ENCODE results near the gene PTPN6. TPM values are rescaled to one million over a fixed set of nuclear protein-coding genes. Genes with fewer than 3 reads are reported as not detected.

PTPN6 gene
- total and polyA plus RNA-seq, 2 of the 4 experiments (the other 2 are of a cell fraction): under 0.01 to 0.14 TPM

DNA sequence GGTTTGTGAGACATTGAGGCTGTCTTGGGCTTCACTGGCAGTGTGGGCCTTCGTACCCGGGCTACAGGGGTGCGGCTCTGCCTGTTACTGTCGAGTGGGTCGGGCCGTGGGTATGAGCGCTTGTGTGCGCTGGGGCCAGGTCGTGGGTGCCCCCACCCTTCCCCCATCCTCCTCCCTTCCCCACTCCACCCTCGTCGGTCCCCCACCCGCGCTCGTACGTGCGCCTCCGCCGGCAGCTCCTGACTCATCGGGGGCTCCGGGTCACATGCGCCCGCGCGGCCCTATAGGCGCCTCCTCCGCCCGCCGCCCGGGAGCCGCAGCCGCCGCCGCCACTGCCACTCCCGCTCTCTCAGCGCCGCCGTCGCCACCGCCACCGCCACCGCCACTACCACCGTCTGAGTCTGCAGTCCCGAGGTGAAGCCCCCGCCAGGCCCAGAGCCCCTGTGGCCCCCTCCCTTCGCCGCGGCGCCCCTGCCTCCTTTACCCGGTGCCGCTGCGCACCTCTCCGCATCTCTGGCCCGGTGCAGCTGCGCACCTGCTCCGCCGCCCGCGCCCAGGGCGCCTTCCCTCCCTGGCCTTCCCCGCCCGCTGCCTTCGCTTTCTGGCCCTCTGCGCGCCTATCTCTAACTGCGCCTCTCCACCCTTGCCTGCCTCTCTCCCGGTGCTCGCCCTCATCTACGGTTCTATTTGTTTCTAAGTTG is 36.8 kb upstream of the PTPN6 start, which contains the start of gene ENO2:
Gene ENO2, plus strand, starts transcription at position 335 of the 701 bp plus-strand sequence. CDS start 1,253 bp downstream, outside the sequence.
- H3K4me2 ChIP-seq (ENCODE audit: low read depth, low read length): peak within 1 kb of the TSS; percentile 96
- WGBS, 2 experiments (ENCODE audit: extremely low coverage in 2 of 2, insufficient read length in 1 of 2): 1% methylated on average over 23 of the region's 68 CpGs; no CpG with 5 or more reads in 1 of the 2 experiments
- peak within 1 kb of the TSS; percentile 69 for H3K14ac ChIP-seq (replicated peaks; ENCODE audit: low read depth, low read length)
- H2AFZ ChIP-seq (replicated peaks; ENCODE audit: low read length, poor library complexity): peak within 1 kb of the TSS; percentile 89
- BruUV-seq (replicated peaks): no TSS peak
- 0 out of 2 replicates have a peak, but pooled peaks cover 6% of the 10 kb centered on the region for H4K20me1 ChIP-seq (ENCODE audit: insufficient read depth, low read length)
- H3K4me3 ChIP-seq (ENCODE audit: insufficient read depth, low read depth, low read length): peak within 1 kb of the TSS; percentile 90
- no peak within 1 kb of the TSS for H2BK20ac ChIP-seq (ENCODE audit: low read depth, low read length)
- H2AK5ac ChIP-seq (ENCODE audit: low read depth, low read length): peak within 1 kb of the TSS; percentile 88
- peak within 1 kb of the TSS; percentile 93 for H2AK9ac ChIP-seq (replicated peaks; ENCODE audit: low read depth, low read length, poor library complexity)
- H3K4me1 ChIP-seq (ENCODE audit: control insufficient read depth, insufficient read depth, low read length): peaks cover 24% of the 10 kb centered on the region
- H2BK5ac ChIP-seq (ENCODE audit: low read depth, low read length, poor library complexity, severe bottlenecking): peak within 1 kb of the TSS; percentile 89
- H3K9ac ChIP-seq (ENCODE audit: low read depth, low read length): peak within 1 kb of the TSS; percentile 66
- peaks cover 35 to 41% of the 10 kb centered on the region in 2 experiments for H3K79me1 ChIP-seq (ENCODE audit: low read depth in 1 of 2, low read length in 2 of 2)
- H3K27me3 ChIP-seq (ENCODE audit: control insufficient read depth, insufficient read depth, low read length): no peaks in the 10 kb centered on the region
- H4K91ac ChIP-seq (ENCODE audit: insufficient read depth, low read depth, low read length): peak within 1 kb of the TSS; percentile 77; the same call in 1 of the 2 replicates
- DNase-seq (peak; percentile 63), ATAC-seq (ENCODE audit: low read depth) (peak; percentile 92)
- peaks cover 22% of the 10 kb centered on the region for H3K36me3 ChIP-seq (ENCODE audit: control insufficient read depth, insufficient read depth, low read length)
- peaks cover 7% of the 10 kb centered on the region; the same call in 1 of the 2 replicates for H3K9me1 ChIP-seq (ENCODE audit: insufficient read depth, low read length)
- peak within 1 kb of the TSS; percentile 92 for H4K5ac ChIP-seq (ENCODE audit: low read depth, low read length)
- H3K23ac ChIP-seq (ENCODE audit: low read depth, low read length): peak within 1 kb of the TSS; percentile 77
- intact Hi-C loops (cut with micrococcal nuclease) (no loop called here), dilution Hi-C loops (cut with HindIII; ENCODE audit: low sequenced_read_pairs, unreplicated experiment) (no loop called here), in situ Hi-C loops (cut with MboI; ENCODE audit: low sequenced_read_pairs) (no loop called here)
- H4K8ac ChIP-seq (ENCODE audit: low read depth in 2 of 2, low read length in 2 of 2): peak within 1 kb of the TSS; percentile 88 to 100
- H3K56ac ChIP-seq (ENCODE audit: extremely low read depth, insufficient read depth, low read length): 0 out of 2 replicates have a peak within 1 kb of the TSS, but pooled peaks have one; percentile 8
- peak within 1 kb of the TSS; percentile 85 for H3K18ac ChIP-seq (ENCODE audit: low read depth, low read length)
- ChIA-PET POLR2A (ENCODE audit: unreplicated experiment) (interaction anchor here (0.9 kb wide), 1 partner anchor 199 kb away, joined by 4 read pairs; no protein-coding TSS in a partner anchor), CTCF (interaction anchor here (2.1 kb wide), 1 partner anchor 10 kb away, joined by 7 read pairs; no protein-coding TSS in a partner anchor)
- no peaks in the 10 kb centered on the region for H3K9me3 ChIP-seq (ENCODE audit: control insufficient read depth, insufficient read depth, low read length)
- peak within 1 kb of the TSS; percentile 53 for H2BK120ac ChIP-seq (ENCODE audit: low read depth, low read length)
- H2BK15ac ChIP-seq (ENCODE audit: low read depth, low read length): peak within 1 kb of the TSS; percentile 81; the same call in 2 of the 3 replicates
- peak within 1 kb of the TSS; percentile 75 for H3K4ac ChIP-seq (ENCODE audit: low read depth, low read length)
- peak within 1 kb of the TSS; percentile 87 for H3K27ac ChIP-seq (ENCODE audit: insufficient read depth, low read length)
- no peak for TF ChIP-seq RAD21 (IDR thresholded peaks at IDR 0.05; ENCODE audit: low read length)
- TF ChIP-seq RCOR1 (IDR thresholded peaks at IDR 0.05; ENCODE audit: insufficient replicate concordance, low read length): peak; percentile 11
- TF ChIP-seq CEBPB (IDR thresholded peaks at IDR 0.05; ENCODE audit: low read depth, low read length): no peak
- TF ChIP-seq MXI1 (IDR thresholded peaks at IDR 0.05; ENCODE audit: borderline replicate concordance, low read depth, low read length): no peak
- TF ChIP-seq, protein P1, sequence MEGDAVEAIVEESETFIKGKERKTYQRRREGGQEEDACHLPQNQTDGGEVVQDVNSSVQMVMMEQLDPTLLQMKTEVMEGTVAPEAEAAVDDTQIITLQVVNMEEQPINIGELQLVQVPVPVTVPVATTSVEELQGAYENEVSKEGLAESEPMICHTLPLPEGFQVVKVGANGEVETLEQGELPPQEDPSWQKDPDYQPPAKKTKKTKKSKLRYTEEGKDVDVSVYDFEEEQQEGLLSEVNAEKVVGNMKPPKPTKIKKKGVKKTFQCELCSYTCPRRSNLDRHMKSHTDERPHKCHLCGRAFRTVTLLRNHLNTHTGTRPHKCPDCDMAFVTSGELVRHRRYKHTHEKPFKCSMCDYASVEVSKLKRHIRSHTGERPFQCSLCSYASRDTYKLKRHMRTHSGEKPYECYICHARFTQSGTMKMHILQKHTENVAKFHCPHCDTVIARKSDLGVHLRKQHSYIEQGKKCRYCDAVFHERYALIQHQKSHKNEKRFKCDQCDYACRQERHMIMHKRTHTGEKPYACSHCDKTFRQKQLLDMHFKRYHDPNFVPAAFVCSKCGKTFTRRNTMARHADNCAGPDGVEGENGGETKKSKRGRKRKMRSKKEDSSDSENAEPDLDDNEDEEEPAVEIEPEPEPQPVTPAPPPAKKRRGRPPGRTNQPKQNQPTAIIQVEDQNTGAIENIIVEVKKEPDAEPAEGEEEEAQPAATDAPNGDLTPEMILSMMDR (conservative IDR thresholded peaks at IDR 0.05; ENCODE audit: low read depth, low read length): no peak
- no peak for TF ChIP-seq BHLHE40 (IDR thresholded peaks at IDR 0.05; ENCODE audit: low read depth, low read length)
- no peak for TF ChIP-seq MAFK (IDR thresholded peaks at IDR 0.05; ENCODE audit: low read depth, low read length)
- peak; percentile 31; the same call in 1 of the 2 replicates for TF ChIP-seq FOS (IDR thresholded peaks at IDR 0.05; ENCODE audit: low read depth, low read length)
- no peak for TF ChIP-seq POLR2A (IDR thresholded peaks at IDR 0.05; ENCODE audit: low read depth, low read length)
- TF ChIP-seq CHD1 (IDR thresholded peaks at IDR 0.05; ENCODE audit: low read depth, low read length): no peak
- TF ChIP-seq, protein P2, sequence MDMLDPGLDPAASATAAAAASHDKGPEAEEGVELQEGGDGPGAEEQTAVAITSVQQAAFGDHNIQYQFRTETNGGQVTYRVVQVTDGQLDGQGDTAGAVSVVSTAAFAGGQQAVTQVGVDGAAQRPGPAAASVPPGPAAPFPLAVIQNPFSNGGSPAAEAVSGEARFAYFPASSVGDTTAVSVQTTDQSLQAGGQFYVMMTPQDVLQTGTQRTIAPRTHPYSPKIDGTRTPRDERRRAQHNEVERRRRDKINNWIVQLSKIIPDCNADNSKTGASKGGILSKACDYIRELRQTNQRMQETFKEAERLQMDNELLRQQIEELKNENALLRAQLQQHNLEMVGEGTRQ (IDR thresholded peaks at IDR 0.05; ENCODE audit: low read depth, low read length): peak; percentile 89
- no peak for TF ChIP-seq RFX5 (IDR thresholded peaks at IDR 0.05; ENCODE audit: low read depth, low read length)
- TF ChIP-seq, protein P3, sequence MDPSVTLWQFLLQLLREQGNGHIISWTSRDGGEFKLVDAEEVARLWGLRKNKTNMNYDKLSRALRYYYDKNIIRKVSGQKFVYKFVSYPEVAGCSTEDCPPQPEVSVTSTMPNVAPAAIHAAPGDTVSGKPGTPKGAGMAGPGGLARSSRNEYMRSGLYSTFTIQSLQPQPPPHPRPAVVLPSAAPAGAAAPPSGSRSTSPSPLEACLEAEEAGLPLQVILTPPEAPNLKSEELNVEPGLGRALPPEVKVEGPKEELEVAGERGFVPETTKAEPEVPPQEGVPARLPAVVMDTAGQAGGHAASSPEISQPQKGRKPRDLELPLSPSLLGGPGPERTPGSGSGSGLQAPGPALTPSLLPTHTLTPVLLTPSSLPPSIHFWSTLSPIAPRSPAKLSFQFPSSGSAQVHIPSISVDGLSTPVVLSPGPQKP (IDR thresholded peaks at IDR 0.05; ENCODE audit: borderline replicate concordance, low read depth, low read length): no peak
- TF ChIP-seq MAZ (IDR thresholded peaks at IDR 0.05; ENCODE audit: borderline replicate concordance, low read depth, low read length): peak; percentile 85; the same call in 1 of the 2 replicates
